HL-60 (cell line): ENCODE results near the gene KCTD16.
A peak's percentile ranks its signal among the peaks of the same experiment; 100 is the strongest.

Experiments used
- DNase-seq, 2 experiments: peaks; one replicate each; pipeline ENCODE4 v3.0.0-alpha.2; 2010 to 2020; ENCODE audit warnings: low read depth in 1 of 2, low spot score in 1 of 2
- H3K27ac ChIP-seq: fragments of 250-450 bp; sonication (Bioruptor Pico); replicated peaks from 2 replicates; pipeline ENCODE4 v1.5.1; 2020; ENCODE audit warnings: mild to moderate bottlenecking, moderate library complexity
- H3K27me3 ChIP-seq: fragments of 250-450 bp; sonication (Bioruptor Pico); 2 replicates; pipeline ENCODE4 v1.5.1; 2021; ENCODE audit warnings: mild to moderate bottlenecking, moderate library complexity; ENCODE audit not compliant: insufficient read depth, poor library complexity, severe bottlenecking
- H3K4me3 ChIP-seq: replicated peaks from 2 replicates; pipeline ENCODE4 v1.5.1; 2011; ENCODE audit warnings: mild to moderate bottlenecking, control low read depth, low read length; ENCODE audit not compliant: insufficient read depth
- CTCF ChIP-seq: IDR thresholded peaks from one replicate; pipeline ENCODE4 v1.5.1; 2011; ENCODE audit warnings: low read length, control low read depth, inconsistent platforms; ENCODE audit not compliant: insufficient read depth
- GABPA ChIP-seq: IDR thresholded peaks from 2 replicates; pipeline ENCODE4 v1.6.1; 2012; ENCODE audit warnings: low read depth
- POLR2AphosphoS5 ChIP-seq: IDR thresholded peaks from 2 replicates; pipeline ENCODE4 v1.6.1; 2012; ENCODE audit warnings: low read depth
- SPI1 ChIP-seq: IDR thresholded peaks from 2 replicates; pipeline ENCODE4 v1.6.1; 2012; ENCODE audit warnings: low read depth, mild to moderate bottlenecking, borderline replicate concordance
- TF ChIP-seq, protein P1 (sequence below): IDR thresholded peaks from 2 replicates; pipeline ENCODE4 v1.6.1; 2012; ENCODE audit warnings: low read depth; ENCODE audit not compliant: insufficient replicate concordance

KCTD16 gene

DNA sequence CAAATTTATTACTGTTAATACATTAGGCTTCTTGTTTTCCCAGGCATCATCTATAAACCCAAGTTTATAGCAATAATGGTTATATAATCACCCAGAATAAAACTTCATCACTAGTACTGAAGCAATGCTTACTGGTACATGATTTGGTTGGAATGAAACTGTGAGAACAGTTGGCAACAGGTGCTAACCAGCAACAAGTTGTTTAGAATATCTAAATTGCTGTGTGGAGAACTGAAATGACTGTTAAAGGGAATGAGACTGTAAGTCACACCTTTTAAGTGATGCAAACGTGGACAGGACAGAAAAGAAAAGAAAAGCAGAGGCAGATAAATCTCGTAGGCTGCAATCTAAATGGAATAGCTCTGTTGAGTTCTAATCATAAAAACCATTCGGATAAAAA is 2.7 kb upstream of the KCTD16 start:
- no peak overlapping the region for H3K27ac ChIP-seq
- no peaks in the 10 kb centered on the region for H3K27me3 ChIP-seq
- H3K4me3 ChIP-seq, result no peak overlapping the region
- TF ChIP-seq CTCF, result no peak
- TF ChIP-seq SPI1, result no peak
- no peak for TF ChIP-seq GABPA
- no peak for TF ChIP-seq POLR2AphosphoS5
- DNase-seq, result no peak

DNA sequence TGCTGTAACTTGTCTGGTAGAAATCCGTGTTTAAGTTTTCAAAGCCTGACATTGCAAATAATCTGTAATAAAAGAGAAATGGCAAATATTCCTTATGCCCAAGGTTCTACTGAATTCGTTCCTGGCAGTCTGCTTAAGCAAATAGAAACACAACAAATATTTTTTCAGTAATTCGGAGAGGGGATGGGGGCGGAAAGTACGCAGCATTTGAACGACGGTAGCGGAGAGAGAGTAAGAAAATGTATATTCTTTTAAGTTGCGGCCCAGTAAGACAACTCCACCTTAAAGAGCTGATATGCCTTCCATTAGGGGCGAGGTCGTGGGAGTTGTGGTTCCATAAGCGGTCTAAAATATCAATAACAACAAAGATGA is 783 bp upstream of the KCTD16 start:
- no peak for DNase-seq
- peak overlapping the region; percentile 97 for H3K4me3 ChIP-seq
- H3K27me3 ChIP-seq, result no peaks in the 10 kb centered on the region
- no peak for TF ChIP-seq GABPA
- H3K27ac ChIP-seq, result peak overlapping the region; percentile 80

- Histone ChIP-seq H3K27me3 (no peaks in the 10 kb centered on the region), H3K4me3 (no peak overlapping the region), H3K27ac (no peak overlapping the region)
- no peak for DNase-seq
- TF ChIP-seq POLR2AphosphoS5 (no peak), CTCF (no peak), GABPA (no peak), SPI1 (no peak)
- TF ChIP-seq, protein P1, sequence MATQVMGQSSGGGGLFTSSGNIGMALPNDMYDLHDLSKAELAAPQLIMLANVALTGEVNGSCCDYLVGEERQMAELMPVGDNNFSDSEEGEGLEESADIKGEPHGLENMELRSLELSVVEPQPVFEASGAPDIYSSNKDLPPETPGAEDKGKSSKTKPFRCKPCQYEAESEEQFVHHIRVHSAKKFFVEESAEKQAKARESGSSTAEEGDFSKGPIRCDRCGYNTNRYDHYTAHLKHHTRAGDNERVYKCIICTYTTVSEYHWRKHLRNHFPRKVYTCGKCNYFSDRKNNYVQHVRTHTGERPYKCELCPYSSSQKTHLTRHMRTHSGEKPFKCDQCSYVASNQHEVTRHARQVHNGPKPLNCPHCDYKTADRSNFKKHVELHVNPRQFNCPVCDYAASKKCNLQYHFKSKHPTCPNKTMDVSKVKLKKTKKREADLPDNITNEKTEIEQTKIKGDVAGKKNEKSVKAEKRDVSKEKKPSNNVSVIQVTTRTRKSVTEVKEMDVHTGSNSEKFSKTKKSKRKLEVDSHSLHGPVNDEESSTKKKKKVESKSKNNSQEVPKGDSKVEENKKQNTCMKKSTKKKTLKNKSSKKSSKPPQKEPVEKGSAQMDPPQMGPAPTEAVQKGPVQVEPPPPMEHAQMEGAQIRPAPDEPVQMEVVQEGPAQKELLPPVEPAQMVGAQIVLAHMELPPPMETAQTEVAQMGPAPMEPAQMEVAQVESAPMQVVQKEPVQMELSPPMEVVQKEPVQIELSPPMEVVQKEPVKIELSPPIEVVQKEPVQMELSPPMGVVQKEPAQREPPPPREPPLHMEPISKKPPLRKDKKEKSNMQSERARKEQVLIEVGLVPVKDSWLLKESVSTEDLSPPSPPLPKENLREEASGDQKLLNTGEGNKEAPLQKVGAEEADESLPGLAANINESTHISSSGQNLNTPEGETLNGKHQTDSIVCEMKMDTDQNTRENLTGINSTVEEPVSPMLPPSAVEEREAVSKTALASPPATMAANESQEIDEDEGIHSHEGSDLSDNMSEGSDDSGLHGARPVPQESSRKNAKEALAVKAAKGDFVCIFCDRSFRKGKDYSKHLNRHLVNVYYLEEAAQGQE, result no peak
These were observed 3.1 kb downstream of the KCTD16 start for GRCh38 chr5:144173766-144174165.

GRCh38 chr5:144177548-144177947 is 6.9 kb downstream of the KCTD16 start:
- DNase-seq, result no peak
- TF ChIP-seq POLR2AphosphoS5, result no peak
- TF ChIP-seq CTCF, result no peak
- no peak for TF ChIP-seq SPI1
- no peak for TF ChIP-seq GABPA
- TF ChIP-seq, protein P1, result no peak
- no peak overlapping the region for H3K27ac ChIP-seq

More at GRCh38 chr5:144177548-144177947, 6.9 kb downstream of the KCTD16 start:
- Histone ChIP-seq H3K27me3 (no peaks in the 10 kb centered on the region), H3K4me3 (no peak overlapping the region)
